HepG2 (cell line): ENCODE data around the gene GEMIN4.
"Not testable (repeated sequence)": the region's sequence is repeated elsewhere in the genome, so short reads cannot be mapped to it uniquely, and the experiment has no call there.

Experiments
- CREM ChIP-seq, 2 experiments: sonication (generic) in 1 of 2; formaldehyde crosslinking in 1 of 2; IDR thresholded peaks; 2 replicates each; pipeline versions ENCODE4 v1.4.0 to v1.6.1; 2016 to 2020; ENCODE audit warnings: antibody characterized with exemption in 1 of 2, mild to moderate bottlenecking in 1 of 2, missing genetic modification reagents in 1 of 2
- CTCF ChIP-seq: sonication (generic); formaldehyde crosslinking; IDR thresholded peaks from 2 replicates; pipeline ENCODE4 v1.5.0; 2020; ENCODE audit warnings: mild to moderate bottlenecking, missing genetic modification reagents, moderate library complexity
- E2F1 ChIP-seq: sonication (generic); formaldehyde crosslinking; IDR thresholded peaks from 2 replicates; pipeline ENCODE4 v1.5.0; 2020; ENCODE audit warnings: missing genetic modification reagents
- E2F5 ChIP-seq: sonication (generic); formaldehyde crosslinking; conservative IDR thresholded peaks from 2 replicates; pipeline ENCODE4 v1.4.0; 2020; ENCODE audit warnings: missing genetic modification reagents
- EZH2 ChIP-seq: conservative IDR thresholded peaks from 2 replicates; pipeline ENCODE4 v1.6.1; 2012; ENCODE audit warnings: mild to moderate bottlenecking, low read depth, low read length, moderate library complexity
- GATA4 ChIP-seq: sonication (generic); IDR thresholded peaks from 2 replicates; pipeline ENCODE4 v1.6.1; 2016; ENCODE audit warnings: antibody characterized with exemption, low read depth, borderline replicate concordance
- HMGXB4 ChIP-seq, 2 experiments: sonication (generic) in 1 of 2; formaldehyde crosslinking in 1 of 2; IDR thresholded peaks; 2 replicates each; pipeline versions ENCODE4 v1.4.0 to v1.6.1; 2018 to 2020; ENCODE audit warnings: missing genetic modification reagents in 2 of 2, borderline replicate concordance in 1 of 2, low read depth in 1 of 2, mild to moderate bottlenecking in 1 of 2, missing biosample characterization in 1 of 2
- HOXA3 ChIP-seq: sonication (generic); formaldehyde crosslinking; IDR thresholded peaks from 2 replicates; pipeline ENCODE4 v1.5.0; 2020; ENCODE audit warnings: missing genetic modification reagents
- POLR2AphosphoS5 ChIP-seq: IDR thresholded peaks from 2 replicates; pipeline ENCODE4 v1.6.1; 2012; ENCODE audit warnings: low read depth, low read length
- SMARCC2 ChIP-seq: fragments of 450-650 bp; IDR thresholded peaks from 2 replicates; pipeline ENCODE4 v1.6.1; 2017; ENCODE audit warnings: antibody characterized with exemption, mild to moderate bottlenecking
- ZNF543 ChIP-seq: sonication (generic); formaldehyde crosslinking; IDR thresholded peaks from 2 replicates; pipeline ENCODE4 v1.4.0; 2020; ENCODE audit warnings: mild to moderate bottlenecking, missing genetic modification reagents
- ZNF557 ChIP-seq: sonication (generic); formaldehyde crosslinking; IDR thresholded peaks from 2 replicates; pipeline ENCODE4 v1.4.0; 2020; ENCODE audit warnings: missing genetic modification reagents

GRCh38 chr17:698096-698495 lies 54.0 kb downstream of the GEMIN4 start:
- TF ChIP-seq SMARCC2; E2F1 (CRISPR knock-in tag); HMGXB4 (CRISPR knock-in tag; IDR thresholded peaks at IDR 0.05; ENCODE audit: borderline replicate concordance in 1 of 2, low read depth in 1 of 2); ZNF557; CTCF (CRISPR knock-in tag); E2F5 (CRISPR knock-in tag); CREM (IDR thresholded peaks at IDR 0.05); CREM (CRISPR knock-in tag; IDR thresholded peaks at IDR 0.05); GATA4; ZNF543; HOXA3 (CRISPR knock-in tag); POLR2AphosphoS5; EZH2: not testable (repeated sequence)
